H9 (cell line): ENCODE results near the gene AMBRA1. TPM values are rescaled to one million over a fixed set of nuclear protein-coding genes. Genes with fewer than 3 reads are reported as not detected.

Experiments used
- DNase-seq: peaks from one replicate; pipeline ENCODE4 v3.0.0-alpha.2; 2017
- H2AFZ ChIP-seq: one replicate; pipeline ENCODE4 v1.6.1; 2013; ENCODE audit warnings: mild to moderate bottlenecking, low read length, control low read depth, moderate library complexity
- H2AK5ac ChIP-seq: 2 replicates; pipeline ENCODE4 v1.6.1; 2013; ENCODE audit warnings: low read length, control low read depth, mixed read lengths; ENCODE audit not compliant: insufficient read length
- H2BK120ac ChIP-seq: one replicate; pipeline ENCODE4 v1.6.1; 2013; ENCODE audit warnings: low read depth, mild to moderate bottlenecking, low read length, control low read depth, inconsistent platforms; ENCODE audit not compliant: poor library complexity, severe bottlenecking
- H2BK12ac ChIP-seq: 2 replicates; pipeline ENCODE4 v1.6.1; 2013; ENCODE audit warnings: low read length, control low read depth, mixed read lengths, low read depth; ENCODE audit not compliant: insufficient read length
- H2BK15ac ChIP-seq: 2 replicates; pipeline ENCODE4 v1.6.1; 2013; ENCODE audit warnings: low read depth, low read length, control low read depth
- H2BK20ac ChIP-seq: one replicate; pipeline ENCODE4 v1.6.1; 2013; ENCODE audit warnings: low read depth, mild to moderate bottlenecking, low read length, control low read depth, inconsistent platforms; ENCODE audit not compliant: poor library complexity, severe bottlenecking
- H2BK5ac ChIP-seq: 2 replicates; pipeline ENCODE4 v1.6.1; 2013; ENCODE audit warnings: low read length, control low read depth, mixed read lengths; ENCODE audit not compliant: insufficient read length
- H3K14ac ChIP-seq: 2 replicates; pipeline ENCODE4 v1.6.1; 2013; ENCODE audit warnings: low read length, control low read depth; ENCODE audit not compliant: insufficient read depth
- H3K18ac ChIP-seq: 2 replicates; pipeline ENCODE4 v1.6.1; 2013; ENCODE audit warnings: low read depth, mild to moderate bottlenecking, mixed read lengths, low read length, control low read depth; ENCODE audit not compliant: insufficient read length
- H3K23ac ChIP-seq: 2 replicates; pipeline ENCODE4 v1.6.1; 2013; ENCODE audit warnings: low read length, control low read depth, mixed read lengths, low read depth; ENCODE audit not compliant: insufficient read length
- H3K23me2 ChIP-seq: 2 replicates; pipeline ENCODE4 v1.6.1; 2013; ENCODE audit warnings: low read depth, mild to moderate bottlenecking, mixed read lengths, low read length, control low read depth; ENCODE audit not compliant: insufficient read length, poor library complexity, severe bottlenecking
- H3K27ac ChIP-seq: 2 replicates; pipeline ENCODE4 v1.5.1; 2013; ENCODE audit warnings: low read length, control low read depth, mixed read lengths, low read depth; ENCODE audit not compliant: insufficient read length
- H3K27me3 ChIP-seq: 2 replicates; pipeline ENCODE4 v1.6.1; 2013; ENCODE audit warnings: low read length, control low read depth, inconsistent platforms; ENCODE audit not compliant: insufficient read depth
- H3K4ac ChIP-seq: 2 replicates; pipeline ENCODE4 v1.6.1; 2013; ENCODE audit warnings: low read depth, mild to moderate bottlenecking, control low read depth, inconsistent platforms, low read length, moderate library complexity
- H3K4me1 ChIP-seq: 2 replicates; pipeline ENCODE4 v1.6.1; 2013; ENCODE audit warnings: low read length, control low read depth, inconsistent platforms; ENCODE audit not compliant: insufficient read depth
- H3K4me2 ChIP-seq: 2 replicates; pipeline ENCODE4 v1.6.1; 2013; ENCODE audit warnings: low read length, control low read depth, mixed read lengths; ENCODE audit not compliant: insufficient read length, insufficient read depth
- H3K56ac ChIP-seq: 2 replicates; pipeline ENCODE4 v1.6.1; 2013; ENCODE audit warnings: low read depth, mild to moderate bottlenecking, mixed read lengths, low read length, control low read depth; ENCODE audit not compliant: insufficient read length
- H3K79me1 ChIP-seq: 2 replicates; pipeline ENCODE4 v1.6.1; 2013; ENCODE audit warnings: low read depth, mild to moderate bottlenecking, moderate library complexity, low read length, control low read depth, inconsistent platforms; ENCODE audit not compliant: insufficient read depth, poor library complexity, severe bottlenecking
- H3K79me2 ChIP-seq: 2 replicates; pipeline ENCODE4 v1.6.1; 2013; ENCODE audit warnings: low read length, control low read depth, inconsistent platforms; ENCODE audit not compliant: insufficient read depth
- H3K9ac ChIP-seq: 2 replicates; pipeline ENCODE4 v1.6.1; 2013; ENCODE audit warnings: low read length, control low read depth, mixed read lengths; ENCODE audit not compliant: insufficient read length; ENCODE audit errors: extremely low read depth
- H3K9me3 ChIP-seq: one replicate; pipeline ENCODE4 v1.6.1; 2013; ENCODE audit warnings: low read depth, low read length, inconsistent platforms; ENCODE audit not compliant: control insufficient read depth
- H3T11ph ChIP-seq: one replicate; pipeline ENCODE4 v1.6.1; 2013; ENCODE audit warnings: mild to moderate bottlenecking, low read length, control low read depth, inconsistent platforms
- H4K20me1 ChIP-seq: one replicate; pipeline ENCODE4 v1.6.1; 2013; ENCODE audit not compliant: control insufficient read depth, insufficient read length, insufficient read depth
- H4K5ac ChIP-seq: 2 replicates; pipeline ENCODE4 v1.6.1; 2013; ENCODE audit warnings: low read depth, mild to moderate bottlenecking, mixed read lengths, low read length, control low read depth; ENCODE audit not compliant: insufficient read length
- H4K8ac ChIP-seq: replicated peaks from 2 replicates; pipeline ENCODE4 v1.6.1; 2013; ENCODE audit warnings: low read length, control low read depth, mixed read lengths, low read depth; ENCODE audit not compliant: insufficient read length
- H4K91ac ChIP-seq: 2 replicates; pipeline ENCODE4 v1.6.1; 2013; ENCODE audit warnings: low read depth, mild to moderate bottlenecking, moderate library complexity, mixed read lengths, low read length, control low read depth; ENCODE audit not compliant: insufficient read length
- H3K27ac Mint-ChIP-seq, 3 experiments: 2 replicates in 2 of 3; 3 replicates in 1 of 3; pipeline ENCODE4 v1.8.0; 2020 to 2021; ENCODE audit warnings: mixed read lengths in 3 of 3, mild to moderate bottlenecking in 1 of 3, moderate library complexity in 1 of 3
- H3K27me3 Mint-ChIP-seq: 2 replicates; pipeline ENCODE4 v1.8.0; 2021; ENCODE audit warnings: low read depth, mild to moderate bottlenecking, moderate library complexity, mixed read lengths
- H3K36me3 Mint-ChIP-seq, 3 experiments: 2 replicates in 2 of 3; 3 replicates in 1 of 3; pipeline ENCODE4 v1.8.0; 2020 to 2021; ENCODE audit warnings: low read depth in 3 of 3, mixed read lengths in 3 of 3; ENCODE audit not compliant: insufficient read depth in 1 of 3
- H3K4me1 Mint-ChIP-seq, 2 experiments: 2 replicates each; pipeline ENCODE4 v1.8.0; 2020; ENCODE audit warnings: mixed read lengths in 2 of 2
- H3K4me3 Mint-ChIP-seq, 2 experiments: 2 replicates in 1 of 2; 3 replicates in 1 of 2; pipeline ENCODE4 v1.8.0; 2020 to 2021; ENCODE audit warnings: mild to moderate bottlenecking in 2 of 2, mixed read lengths in 2 of 2, moderate library complexity in 1 of 2
- H3K9me3 Mint-ChIP-seq, 2 experiments: 2 replicates in 1 of 2; 3 replicates in 1 of 2; pipeline ENCODE4 v1.8.0; 2020; ENCODE audit warnings: mild to moderate bottlenecking in 2 of 2, mixed read lengths in 2 of 2, moderate library complexity in 1 of 2
- CTCF ChIP-seq: fragments of 200-600 bp; sonication (generic); conservative IDR thresholded peaks from 3 replicates; pipeline ENCODE4 v1.8.0; 2021; ENCODE audit warnings: antibody characterized with exemption, mild to moderate bottlenecking
- WGBS: extraction: QIAGEN DNeasy Blood & Tissue Kit; methylation state at CpG from one replicate; pipeline ENCODE4 v1.1.7; 2013; ENCODE audit warnings: missing lambda C conversion rate, low lambda C conversion rate, mixed read lengths; ENCODE audit not compliant: insufficient read length; ENCODE audit errors: extremely low coverage; 5-methylcytosine and 5-hydroxymethylcytosine counted together
- total RNA-seq: library from RNA; stranded (reverse); gene quantifications from 2 replicates; pipeline ENCODE4 v1.2.1, GENCODE V29; 2021

The AMBRA1 gene
- total RNA-seq, 1 experiment from 2014 or later = 37.5 TPM

- no peak overlapping the region for H3K23ac ChIP-seq
Observed at GRCh38 chr11:46452918-46453517, 140.8 kb downstream of the AMBRA1 start.

More at GRCh38 chr11:46452918-46453517, 140.8 kb downstream of the AMBRA1 start:
- Mint-ChIP-seq H3K27ac (no peak overlapping the region), H3K27me3 (no peaks in the 10 kb centered on the region), H3K9me3 (no peaks in the 10 kb centered on the region), H3K4me3 (no peak overlapping the region), H3K4me1 (peaks cover 44 to 46% of the 10 kb centered on the region in 2 experiments), H3K36me3 (peaks cover 2 to 5% (median 5%) of the 10 kb centered on the region in 3 experiments; a peak in 6 of 7 replicates)
- no peak overlapping the region for H3K14ac ChIP-seq
- 100% methylated on average over 1 of the region's 4 CpGs for WGBS
- H3K9ac ChIP-seq = no peak overlapping the region
- no peaks in the 10 kb centered on the region for H4K20me1 ChIP-seq
- no peak overlapping the region for H2BK15ac ChIP-seq
- no peak overlapping the region for H4K8ac ChIP-seq
- no peaks in the 10 kb centered on the region for H3K79me2 ChIP-seq
- H3K4me1 ChIP-seq = peaks cover 9% of the 10 kb centered on the region; the same call in 1 of the 2 replicates
- no peak overlapping the region for H3K27ac ChIP-seq
- H3K56ac ChIP-seq = no peak overlapping the region
- no peak overlapping the region for H4K5ac ChIP-seq
- H2AK5ac ChIP-seq = no peak overlapping the region
- no peak overlapping the region for H2BK120ac ChIP-seq
- H3K27me3 ChIP-seq = no peaks in the 10 kb centered on the region
- no peak overlapping the region for H3K4me2 ChIP-seq
- no peaks in the 10 kb centered on the region for H3K9me3 ChIP-seq
- no peak overlapping the region for H3K18ac ChIP-seq
- no peaks in the 10 kb centered on the region for H3K23me2 ChIP-seq
- H3K4ac ChIP-seq = no peak overlapping the region
- no peak overlapping the region for H2BK5ac ChIP-seq
- no peak for TF ChIP-seq CTCF
- no peak overlapping the region for H2BK20ac ChIP-seq
- no peak overlapping the region for H2AFZ ChIP-seq
- no peak for DNase-seq
- H3T11ph ChIP-seq = no peak overlapping the region
- H3K79me1 ChIP-seq = no peaks in the 10 kb centered on the region
- no peak overlapping the region for H2BK12ac ChIP-seq
- H4K91ac ChIP-seq = no peak overlapping the region
